Esophagus muscularis mucosa (tissue), 3 donors: Measurements from ENCODE around the gene CDC5L.

ENCODE experiments used
- CTCF ChIP-seq, 3 experiments: fragments of 200-600 bp in 2 of 3; fragments of 450-650 bp in 1 of 3; sonication (generic) in 2 of 3; IDR thresholded peaks; one replicate each; pipeline ENCODE4 v1.5.1; 2017 to 2019; ENCODE audit warnings: antibody characterized with exemption in 3 of 3, mild to moderate bottlenecking in 2 of 3, moderate library complexity in 1 of 3
- POLR2A ChIP-seq: fragments of 450-650 bp; IDR thresholded peaks from one replicate; pipeline ENCODE4 v1.6.1; 2017; ENCODE audit warnings: antibody characterized with exemption, moderate library complexity, mild to moderate bottlenecking, low read depth
- POLR2AphosphoS5 ChIP-seq, 2 donors: sonication (generic); formaldehyde crosslinking; IDR thresholded peaks; one replicate each; pipeline ENCODE4 v1.6.1; 2017; ENCODE audit warnings: antibody characterized with exemption in 2 of 2

DNA sequence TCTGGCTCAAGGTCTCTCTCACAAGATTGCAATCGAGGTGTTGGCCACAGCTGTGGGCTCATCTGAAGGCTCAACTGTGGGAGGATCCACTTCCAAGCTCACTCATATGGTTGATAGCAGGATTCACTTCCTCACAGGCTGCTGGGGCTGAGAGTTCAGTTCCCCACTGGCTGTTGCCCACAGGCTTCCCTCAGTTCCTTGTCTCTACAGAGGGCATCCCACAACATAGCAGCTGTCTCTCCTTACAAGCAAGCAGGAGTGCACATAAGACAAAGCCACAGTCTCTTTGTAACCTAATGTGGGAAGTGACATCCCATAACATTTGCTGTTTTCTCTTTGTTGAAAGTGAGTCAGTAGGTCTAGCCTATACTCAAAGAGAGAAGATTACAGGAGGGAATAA, 31.0 kb upstream of the CDC5L start:
- TF ChIP-seq CTCF (IDR thresholded peaks at IDR 0.05), result no peak
- TF ChIP-seq POLR2A, result no peak
- TF ChIP-seq POLR2AphosphoS5 (IDR thresholded peaks at IDR 0.05), result no peak
